Activated T-helper 2 cell treated with anti-CD3 and anti-CD28 coated beads, Interferon-gamma antibody, Interleukin-2, Interleukin-4, amounts not matched to agents 10 μg/mL and 5 μg/mL and 100 μg/mL, durations not matched to agents 14 hours and 24 hours and 36 hours (primary cell): ENCODE results near the gene HK2. TPM values are rescaled to one million over a fixed set of nuclear protein-coding genes. Genes with fewer than 3 reads are reported as not detected.
"Not testable (repeated sequence)": the region's sequence is repeated elsewhere in the genome, so short reads cannot be mapped to it uniquely, and the experiment has no call there.

Experiments used
- DNase-seq: peaks from one replicate; pipeline ENCODE4 v3.0.0; 2021; ENCODE audit warnings: low spot score
- H3K27ac Mint-ChIP-seq: one replicate; pipeline ENCODE4 v1.8.0; 2021; ENCODE audit warnings: mixed read lengths
- H3K27me3 Mint-ChIP-seq: one replicate; pipeline ENCODE4 v1.8.0; 2021; ENCODE audit warnings: low read depth, mixed read lengths
- H3K36me3 Mint-ChIP-seq: one replicate; pipeline ENCODE4 v1.8.0; 2021; ENCODE audit warnings: low read depth, mixed read lengths
- H3K4me1 Mint-ChIP-seq: one replicate; pipeline ENCODE4 v1.8.0; 2021; ENCODE audit warnings: low read depth, mixed read lengths
- H3K4me3 Mint-ChIP-seq: one replicate; pipeline ENCODE4 v1.8.0; 2021; ENCODE audit warnings: low read depth, mild to moderate bottlenecking, moderate library complexity, mixed read lengths
- H3K9me3 Mint-ChIP-seq: one replicate; pipeline ENCODE4 v1.8.0; 2021; ENCODE audit warnings: mixed read lengths
- intact Hi-C: fragments of 100-400 bp; cut with micrococcal nuclease; formaldehyde crosslinking; loops from one replicate; pipeline ENCODE4 v1.15.1; 2023
- total RNA-seq: library from RNA; stranded (reverse); gene quantifications from 2 replicates; pipeline ENCODE4 v1.2.3, GENCODE V29; 2022

Gene HK2
- total RNA-seq, 1 donor from 2014 or later = 102 TPM

DNA sequence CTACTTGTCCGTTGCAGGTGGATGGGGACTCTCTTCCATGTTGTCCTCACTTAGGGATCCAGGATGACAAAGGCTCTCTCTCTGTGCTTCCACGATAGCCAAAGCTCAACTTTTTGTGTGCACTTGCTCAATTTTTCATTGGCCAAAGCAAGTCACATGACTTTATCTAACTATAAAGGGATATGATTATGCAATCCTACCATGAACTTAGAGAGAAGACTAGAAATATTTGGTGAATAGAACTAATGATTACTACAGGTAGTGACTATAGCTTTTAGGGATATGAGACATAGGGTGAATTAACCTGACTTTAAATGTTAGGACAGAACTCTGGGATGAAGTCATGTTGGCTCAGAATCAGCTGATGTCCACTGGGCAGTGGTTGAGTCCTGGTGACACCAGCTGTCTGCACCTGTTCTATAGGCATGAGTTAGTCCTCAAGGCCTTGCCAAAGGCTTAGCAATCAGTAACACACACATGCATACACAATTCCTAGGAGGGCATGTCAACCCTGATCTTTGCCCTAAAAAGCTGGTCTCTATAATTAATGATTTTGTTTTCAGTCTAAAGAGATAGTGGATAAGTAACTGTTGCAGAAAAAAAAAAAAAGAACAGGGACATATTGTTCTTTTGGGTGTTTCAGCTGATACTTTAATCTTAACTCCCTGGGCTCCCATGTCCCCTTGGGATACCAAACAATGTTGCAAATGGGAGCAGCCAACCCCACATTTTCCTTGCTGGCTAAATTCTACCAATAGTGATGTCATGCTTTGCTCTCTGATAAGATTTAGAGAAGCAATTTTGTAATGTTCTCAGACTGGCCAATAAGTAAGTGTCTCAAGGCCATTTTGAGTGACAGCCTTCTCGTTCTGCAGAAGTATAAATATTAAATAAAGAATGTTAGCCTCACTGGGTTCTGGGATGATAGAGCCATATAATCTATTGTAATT, 12.5 kb upstream of the HK2 start:
- H3K27me3 Mint-ChIP-seq = peaks cover 20% of the 10 kb centered on the region
- H3K4me3 Mint-ChIP-seq = no peak overlapping the region
- no peaks in the 10 kb centered on the region for H3K36me3 Mint-ChIP-seq
- no peaks in the 10 kb centered on the region for H3K9me3 Mint-ChIP-seq
- no peak overlapping the region for H3K27ac Mint-ChIP-seq
- DNase-seq = no peak
- peaks cover 12% of the 10 kb centered on the region for H3K4me1 Mint-ChIP-seq
- intact Hi-C loops = no loop called here

DNA sequence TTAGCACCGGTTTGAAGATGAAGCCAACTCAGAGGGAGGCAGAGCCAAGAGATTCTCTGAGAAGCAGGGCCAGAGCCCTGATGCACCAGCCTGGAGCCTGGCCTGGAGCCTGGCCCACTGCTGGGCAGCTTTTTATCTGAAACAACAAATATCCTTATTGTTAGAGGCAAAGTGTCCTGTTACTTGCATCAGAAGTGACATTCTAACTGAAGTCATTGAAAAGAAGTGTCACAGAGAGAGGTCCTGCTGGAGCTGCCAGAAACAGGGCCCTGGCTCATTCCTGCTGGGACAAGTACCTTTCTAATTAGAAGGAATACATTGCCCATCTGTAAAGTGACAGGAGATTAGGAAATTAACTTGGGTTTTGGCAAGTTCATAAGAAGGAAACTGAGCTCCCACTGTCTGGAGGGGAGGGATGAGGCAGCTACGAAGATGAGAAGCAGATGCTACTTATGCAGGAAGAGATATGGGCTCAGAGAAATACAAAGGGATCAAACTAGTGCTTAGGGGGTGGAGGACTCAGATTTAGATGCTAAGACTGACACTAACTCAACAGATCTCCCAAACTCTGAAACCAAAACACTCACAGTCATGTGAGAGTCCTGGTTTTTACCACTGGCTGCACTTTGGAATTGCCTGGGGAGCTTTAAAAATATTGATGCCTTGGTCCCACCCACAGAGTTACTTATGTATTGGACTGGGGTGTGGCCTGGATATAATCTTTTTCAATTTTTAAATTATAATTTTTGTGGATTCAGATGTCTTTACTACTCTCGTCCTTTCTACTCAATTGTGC, 11.0 kb upstream of the HK2 start:
- Mint-ChIP-seq H3K4me3 (no peak overlapping the region), H3K27ac (no peak overlapping the region), H3K36me3 (no peaks in the 10 kb centered on the region), H3K27me3 (peaks cover 13% of the 10 kb centered on the region), H3K9me3 (no peaks in the 10 kb centered on the region), H3K4me1 (peaks cover 6% of the 10 kb centered on the region)
- intact Hi-C loops = no loop called here
- DNase-seq = no peak

DNA sequence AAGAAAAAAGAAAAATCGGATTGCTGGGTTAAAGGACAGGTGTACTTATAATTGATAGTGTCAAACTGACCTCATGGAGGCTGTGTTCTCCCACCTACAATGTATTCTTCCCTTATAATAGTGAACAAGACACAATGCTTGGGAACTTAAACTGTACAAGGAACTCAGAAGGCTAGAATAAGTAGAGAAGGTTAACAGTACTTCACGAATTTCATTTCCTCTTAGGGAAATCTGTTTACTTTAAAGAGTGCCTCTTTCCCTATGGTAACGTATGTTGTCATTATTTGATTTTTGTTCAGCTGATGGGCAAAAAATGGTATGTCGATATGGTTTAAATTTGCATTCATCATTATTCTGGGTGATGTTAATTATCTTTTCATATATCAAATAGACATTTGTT, 9.2 kb upstream of the HK2 start:
- DNase-seq = no peak
- intact Hi-C loops = no loop called here
- no peaks in the 10 kb centered on the region for H3K36me3 Mint-ChIP-seq
- H3K9me3 Mint-ChIP-seq = no peaks in the 10 kb centered on the region
- H3K27ac Mint-ChIP-seq = no peak overlapping the region
- peaks cover 13% of the 10 kb centered on the region for H3K27me3 Mint-ChIP-seq
- H3K4me1 Mint-ChIP-seq = peaks cover 2% of the 10 kb centered on the region
- H3K4me3 Mint-ChIP-seq = no peak overlapping the region

DNA sequence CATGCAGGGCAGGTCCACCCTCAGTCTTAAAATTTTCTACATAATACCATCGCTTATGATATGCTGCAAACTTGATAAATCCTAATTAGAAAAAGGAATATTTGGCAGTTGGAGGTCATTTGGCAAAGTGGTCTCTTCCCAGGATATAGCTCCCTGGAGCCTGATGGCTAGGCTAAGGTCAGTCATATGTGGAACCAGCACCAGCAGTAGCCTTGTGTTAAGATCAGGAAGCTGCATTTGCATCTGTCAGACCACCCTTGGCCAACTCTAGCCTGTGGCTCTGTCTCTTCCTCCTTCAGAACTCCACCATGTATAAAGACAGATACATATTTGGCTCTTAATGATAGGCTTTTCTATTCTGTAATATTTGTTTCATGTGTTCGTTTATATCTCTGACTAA, 5.4 kb upstream of the HK2 start:
- no peak overlapping the region for H3K4me3 Mint-ChIP-seq

DNA sequence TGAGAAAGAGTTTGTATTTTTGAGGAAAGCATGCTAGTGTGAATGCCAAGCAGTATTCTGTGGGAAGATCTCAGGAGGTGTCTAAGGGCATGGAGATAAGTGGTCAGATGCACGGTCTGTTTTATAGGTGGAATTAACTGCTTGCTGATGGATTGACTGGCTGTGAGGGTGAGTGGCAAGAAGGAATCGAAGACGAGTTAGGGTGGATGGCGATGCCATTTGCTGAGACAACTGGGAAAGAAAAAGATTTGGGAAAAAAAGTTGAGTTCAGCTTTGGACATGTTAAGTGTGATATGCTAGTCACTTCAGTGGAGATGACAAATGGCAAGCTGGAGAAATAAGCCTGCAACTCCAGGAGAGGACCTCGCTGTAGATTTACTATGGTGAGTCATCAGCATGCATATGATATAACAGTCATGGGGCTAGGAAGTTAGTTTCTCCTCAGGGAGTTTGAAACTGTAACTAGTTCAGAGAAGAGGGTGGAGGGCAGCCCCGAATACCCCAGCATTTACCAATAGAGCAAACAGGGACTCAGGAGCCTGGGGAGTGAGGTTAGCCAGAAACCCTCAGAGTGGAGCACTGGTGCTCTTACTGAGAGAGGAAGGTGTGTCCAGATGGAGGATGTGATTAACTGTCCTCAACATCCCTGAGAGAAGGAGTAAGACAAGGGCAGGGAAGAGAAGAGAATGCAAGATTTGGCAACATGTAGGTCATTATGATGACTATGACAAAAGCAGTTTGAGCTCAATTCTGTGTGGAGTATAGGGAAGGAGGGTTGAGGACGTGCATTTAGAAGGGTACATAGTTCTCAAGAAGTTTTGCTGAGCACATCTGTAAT, 2.0 kb upstream of the HK2 start:
- no peaks in the 10 kb centered on the region for H3K9me3 Mint-ChIP-seq
- no peak for DNase-seq
- intact Hi-C loops = loop anchor here (5.0 to 10.0 kb wide), 3 partner anchors 337 to 1760 kb away; partner anchors contain the start of genes INO80B, LBX2, SFXN5 and WBP1
- H3K4me1 Mint-ChIP-seq = peaks cover 32% of the 10 kb centered on the region
- peak overlapping the region; percentile 37 for H3K4me3 Mint-ChIP-seq
- no peaks in the 10 kb centered on the region for H3K27me3 Mint-ChIP-seq
- H3K27ac Mint-ChIP-seq = peak overlapping the region; percentile 47
- H3K36me3 Mint-ChIP-seq = peaks cover 21% of the 10 kb centered on the region

More for the DNA sequence above, 5.4 kb upstream of the HK2 start:
- Mint-ChIP-seq H3K27me3 (peaks cover 6% of the 10 kb centered on the region), H3K36me3 (peaks cover 4% of the 10 kb centered on the region), H3K9me3 (no peaks in the 10 kb centered on the region), H3K27ac (no peak overlapping the region), H3K4me1 (peaks cover 17% of the 10 kb centered on the region)
- DNase-seq = no peak
- intact Hi-C loops = no loop called here

DNA sequence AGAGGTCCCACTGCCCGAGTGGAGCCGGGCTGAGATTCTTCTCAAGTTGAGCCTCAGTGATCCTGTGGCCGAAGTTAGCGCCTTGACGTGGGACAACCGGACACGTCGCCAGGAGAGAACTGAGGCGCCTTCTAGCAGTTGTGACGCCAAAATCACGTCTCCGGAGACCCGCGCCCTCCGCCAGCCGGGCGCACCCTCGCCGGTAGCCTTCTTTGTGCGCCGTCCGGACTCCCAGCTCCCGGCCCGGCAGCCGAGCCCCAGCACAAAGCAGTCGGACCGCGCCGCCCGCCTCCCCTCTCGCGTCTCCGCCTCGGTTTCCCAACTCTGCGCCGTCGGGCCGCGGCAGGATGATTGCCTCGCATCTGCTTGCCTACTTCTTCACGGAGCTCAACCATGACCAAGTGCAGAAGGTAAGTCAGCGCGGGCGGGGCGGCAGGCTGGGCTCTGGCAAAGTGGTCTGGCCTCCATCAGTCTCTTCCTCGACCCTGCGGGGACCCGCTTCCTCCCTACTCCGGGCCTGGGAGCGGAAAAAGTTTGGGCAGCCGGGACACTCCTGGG, 386 bp downstream of the HK2 start:
- intact Hi-C loops = loop anchor here (1.0 to 10.0 kb wide), 6 partner anchors 14 to 1762 kb away; partner anchors contain the start of genes INO80B, LBX2, SEMA4F and SFXN5
- not testable (repeated sequence) for H3K9me3 Mint-ChIP-seq
- H3K4me1 Mint-ChIP-seq = peaks cover 49% of the 10 kb centered on the region

DNA sequence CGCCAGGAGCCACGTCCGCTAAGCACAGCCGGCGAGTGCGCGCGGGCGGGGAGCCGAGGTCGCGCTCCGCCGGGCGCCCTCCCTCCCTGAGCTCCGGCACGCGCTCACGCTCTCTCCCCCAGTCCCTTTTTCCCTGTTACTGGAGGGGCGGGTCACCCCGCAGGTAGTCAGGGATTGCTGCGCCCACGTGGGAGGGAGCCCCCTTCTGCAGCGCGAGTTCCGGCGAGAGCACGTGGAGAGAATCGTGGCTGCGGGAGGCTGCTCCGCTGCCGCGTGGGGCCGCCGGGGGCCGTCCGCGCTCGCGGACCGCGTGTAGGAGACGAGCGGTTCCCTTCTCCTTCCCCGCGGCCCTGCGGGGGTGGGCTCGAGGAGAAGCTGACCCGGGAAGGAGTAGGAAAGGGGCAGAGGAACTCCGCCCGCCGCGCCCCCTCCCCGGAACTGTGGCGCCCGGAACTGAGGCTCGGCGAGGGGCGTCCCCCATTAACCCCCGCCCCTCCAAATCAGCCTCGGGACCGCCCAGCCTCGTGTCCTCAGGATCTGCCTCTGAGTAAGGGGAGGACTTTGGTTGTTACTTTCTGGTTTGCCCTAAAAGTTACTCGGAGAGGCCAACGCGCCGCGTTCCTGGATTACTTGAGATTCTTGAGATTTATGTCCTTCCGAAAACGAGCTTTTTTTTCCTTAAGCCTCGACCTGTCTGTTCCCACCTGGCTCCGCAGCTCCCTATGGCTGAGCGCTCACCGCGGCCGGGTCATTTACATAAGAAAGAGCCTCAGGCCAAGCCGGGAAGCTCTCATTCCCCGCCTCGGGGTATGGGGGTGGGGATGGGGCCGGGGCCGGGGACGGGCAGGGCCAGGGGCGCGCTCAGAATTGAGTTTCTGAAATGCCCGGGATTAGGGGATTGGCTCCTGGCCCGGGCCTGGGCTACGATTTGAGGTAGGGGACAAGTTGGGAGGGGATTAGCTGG, 1.1 kb downstream of the HK2 start:
- Mint-ChIP-seq H3K4me3 (peak overlapping the region; percentile 95), H3K27me3 (no peaks in the 10 kb centered on the region), H3K9me3 (no peaks in the 10 kb centered on the region), H3K27ac (peak overlapping the region; percentile 82), H3K4me1 (peaks cover 52% of the 10 kb centered on the region), H3K36me3 (peaks cover 39% of the 10 kb centered on the region)
- intact Hi-C loops = loop anchor here (1.0 to 10.0 kb wide), 8 partner anchors 14 to 1763 kb away; partner anchors contain the start of genes INO80B, LBX2, POLE4 and SEMA4F
- DNase-seq = peak; percentile 68

More for the DNA sequence above, 386 bp downstream of the HK2 start:
- H3K36me3 Mint-ChIP-seq = peaks cover 38% of the 10 kb centered on the region
- H3K27me3 Mint-ChIP-seq, DNase-seq: not testable (repeated sequence)
- peak overlapping the region; percentile 93 for H3K27ac Mint-ChIP-seq
- peak overlapping the region; percentile 95 for H3K4me3 Mint-ChIP-seq

DNA sequence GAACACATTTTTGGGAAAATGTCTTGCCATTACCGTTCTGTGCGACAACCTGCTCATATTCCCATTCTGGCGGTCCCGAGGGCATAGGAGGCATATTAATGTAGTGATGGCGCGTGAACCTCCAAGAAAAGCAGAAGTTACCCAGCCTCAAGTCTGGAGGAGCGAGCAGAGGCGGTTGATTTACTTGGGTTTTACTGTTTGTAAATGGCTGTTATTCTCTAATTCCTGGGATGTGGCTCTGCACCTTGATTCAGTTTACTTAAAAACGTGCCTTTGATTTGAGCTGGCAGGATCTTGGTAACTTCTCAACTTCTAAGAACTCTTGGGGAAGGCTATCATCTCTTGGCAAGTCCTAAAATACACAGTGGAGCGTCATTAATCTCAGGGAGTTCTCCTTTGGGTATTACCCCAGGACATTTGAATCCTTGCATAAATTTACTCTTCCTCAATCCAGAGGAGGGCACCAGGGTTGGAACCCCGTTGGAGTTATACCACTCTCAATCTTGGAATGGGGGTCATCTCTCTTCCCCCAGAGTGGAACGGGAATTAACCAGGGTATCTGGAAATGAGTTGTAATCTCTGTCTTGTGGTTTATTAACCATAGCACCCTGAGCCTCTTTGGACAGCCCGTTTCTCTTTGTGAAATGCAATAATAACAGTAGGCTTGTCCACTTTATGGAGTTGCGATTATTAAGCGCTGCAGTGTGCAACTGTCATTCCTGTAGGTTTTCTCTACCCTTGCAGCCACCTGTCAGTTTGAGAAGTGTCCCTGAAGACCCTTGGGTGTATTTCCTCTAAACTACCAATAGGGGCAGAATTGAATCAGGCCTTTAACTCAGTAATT, 2.1 kb downstream of the HK2 start:
- intact Hi-C loops = loop anchor here (2.0 to 10.0 kb wide), 6 partner anchors 13 to 381 kb away; partner anchors contain the start of genes INO80B, LBX2, POLE4 and WBP1
- Mint-ChIP-seq H3K27me3 (no peaks in the 10 kb centered on the region), H3K27ac (peak overlapping the region; percentile 45), H3K9me3 (no peaks in the 10 kb centered on the region), H3K4me3 (peak overlapping the region; percentile 95), H3K36me3 (peaks cover 47% of the 10 kb centered on the region), H3K4me1 (peaks cover 58% of the 10 kb centered on the region)
- DNase-seq = no peak

DNA sequence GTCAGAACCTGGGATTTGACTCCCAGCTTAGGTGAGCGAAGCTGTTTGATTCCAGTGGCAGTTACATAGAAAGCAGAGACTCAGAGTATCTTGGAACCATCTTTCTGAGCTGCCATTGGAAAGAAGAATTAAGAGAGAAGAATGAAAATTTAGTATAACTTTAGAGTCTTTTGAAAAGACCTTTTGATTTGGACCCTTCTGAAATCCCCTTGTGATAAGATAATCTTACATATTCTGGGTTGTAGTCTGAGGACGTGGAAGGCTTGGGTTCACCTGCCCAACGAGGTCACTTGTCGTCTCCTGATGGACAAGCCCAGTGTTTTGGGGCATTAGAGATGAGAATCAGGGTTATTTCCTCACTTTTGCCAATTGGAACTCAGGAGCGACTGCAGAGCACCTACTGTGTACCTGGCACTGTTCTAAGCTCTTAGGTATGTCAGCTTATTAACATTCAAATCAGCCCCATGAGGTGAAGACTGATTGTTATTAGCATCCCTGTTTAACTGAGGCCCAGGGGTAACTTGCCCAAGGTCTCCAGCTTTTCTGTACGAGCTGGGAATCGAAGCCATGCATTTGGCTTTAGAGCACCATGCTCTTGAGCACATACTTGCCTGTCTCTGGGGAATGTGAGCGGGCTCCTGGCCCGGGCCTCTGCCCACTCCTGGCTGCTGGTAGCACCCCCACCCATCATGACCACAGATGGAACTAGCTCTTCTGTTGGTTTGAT, 2.9 kb downstream of the HK2 start:
- Mint-ChIP-seq H3K4me1 (peaks cover 61% of the 10 kb centered on the region), H3K36me3 (peaks cover 53% of the 10 kb centered on the region), H3K9me3 (no peaks in the 10 kb centered on the region), H3K27ac (no peak overlapping the region), H3K4me3 (peak overlapping the region; percentile 95), H3K27me3 (no peaks in the 10 kb centered on the region)
- DNase-seq = no peak
- intact Hi-C loops = loop anchor here (5.0 to 10.0 kb wide), 4 partner anchors 60 to 382 kb away; partner anchors contain the start of genes INO80B, LBX2, POLE4 and WBP1

DNA sequence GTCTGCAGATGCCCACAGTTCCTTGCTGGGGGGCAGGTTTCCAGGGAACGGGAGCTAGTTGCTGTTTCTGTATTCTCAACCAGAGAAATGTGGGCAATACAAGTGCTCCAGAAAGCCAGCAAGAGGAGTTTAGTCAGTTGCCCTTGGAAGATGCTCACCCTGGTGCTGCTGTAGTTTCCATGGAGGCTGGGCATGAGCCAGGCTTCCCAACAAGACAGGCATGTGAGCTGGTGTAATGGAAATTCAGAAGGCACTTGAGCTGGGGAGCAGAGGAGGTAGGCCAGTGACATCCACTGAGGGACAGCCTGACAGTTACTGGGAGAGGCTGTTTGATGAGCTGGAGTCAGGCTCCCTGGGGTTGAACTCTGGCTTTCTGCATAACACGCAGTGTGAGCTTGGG, 7.7 kb downstream of the HK2 start:
- intact Hi-C loops = loop anchor here (10.0 kb wide), 1 partner anchor 803 kb away; the partner anchor contains the start of gene MRPL19
- H3K36me3 Mint-ChIP-seq = peaks cover 49% of the 10 kb centered on the region

More for the DNA sequence above, 7.7 kb downstream of the HK2 start:
- no peak for DNase-seq
- no peak overlapping the region for H3K4me3 Mint-ChIP-seq
- H3K4me1 Mint-ChIP-seq = peaks cover 83% of the 10 kb centered on the region
- no peaks in the 10 kb centered on the region for H3K27me3 Mint-ChIP-seq
- no peak overlapping the region for H3K27ac Mint-ChIP-seq
- no peaks in the 10 kb centered on the region for H3K9me3 Mint-ChIP-seq
